HG03060 (cell line): Measurements from ENCODE around the gene MCEE.
A peak's percentile ranks its signal among the peaks of the same experiment; 100 is the strongest.
"Not testable (repeated sequence)": the region's sequence is repeated elsewhere in the genome, so short reads cannot be mapped to it uniquely, and the experiment has no call there.

Experiments used
- ATAC-seq: cut with Tn5 transposase; IDR thresholded peaks from one replicate; pipeline ENCODE4 v1.9.1; 2021; ENCODE audit warnings: low read depth, moderate number of reproducible peaks; ENCODE audit not compliant: unreplicated experiment

Gene MCEE

DNA sequence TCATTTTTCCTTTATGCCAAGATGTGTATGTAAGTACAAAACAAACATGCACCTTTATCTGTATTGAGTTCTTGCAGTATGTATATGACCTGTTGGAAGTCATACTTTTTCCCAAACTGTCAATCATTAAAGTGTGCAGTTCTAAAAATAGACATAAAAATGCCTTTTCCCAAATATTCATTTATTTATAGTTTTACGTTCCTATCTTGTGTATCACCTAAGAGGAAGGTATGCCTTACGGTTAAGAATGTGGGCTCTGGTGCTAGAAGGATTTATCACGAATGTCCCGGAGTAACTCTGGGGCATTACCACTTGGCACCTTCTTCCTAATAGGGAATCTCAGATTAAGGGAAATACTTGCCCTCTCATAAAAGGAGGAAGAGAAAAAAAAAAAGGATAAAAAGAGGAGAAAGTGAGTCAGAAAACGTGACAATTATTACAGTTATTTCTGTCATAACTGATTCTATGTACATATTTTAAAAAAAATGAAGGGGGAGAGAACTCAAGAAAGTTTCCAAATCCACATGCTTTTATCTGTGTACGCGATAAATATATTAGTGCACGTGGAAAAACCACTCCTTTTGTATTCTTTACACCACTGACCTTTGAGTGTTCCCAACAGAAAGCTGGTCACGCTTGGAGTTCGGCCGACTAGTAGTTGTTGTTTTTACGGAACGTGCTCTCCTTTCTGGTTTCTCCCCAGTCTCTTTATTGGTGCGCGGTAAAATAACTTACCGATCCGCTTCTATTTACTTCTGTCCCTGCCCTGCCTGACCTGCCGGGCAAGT is 721 bp downstream of the MCEE start:
- peak; percentile 7 for ATAC-seq

DNA sequence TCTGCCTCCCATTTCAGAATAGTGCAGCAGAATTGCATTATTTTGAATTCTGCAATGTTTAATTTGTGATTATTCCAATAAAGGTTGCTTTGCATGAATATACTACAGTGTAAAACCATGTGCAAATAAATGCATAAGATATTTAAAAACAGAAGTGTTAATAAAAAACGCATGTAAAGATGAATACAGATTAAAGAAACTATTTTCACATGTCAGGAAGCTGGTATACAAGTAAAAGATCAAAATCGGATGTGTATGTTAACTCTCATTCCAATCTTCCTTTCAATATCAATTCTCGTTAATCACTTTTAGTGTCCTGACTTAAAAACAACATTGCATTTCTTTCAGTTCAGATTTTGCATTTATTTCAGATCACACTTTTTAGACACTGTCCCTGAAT is 3.1 kb downstream of the MCEE start:
- no peak for ATAC-seq

DNA sequence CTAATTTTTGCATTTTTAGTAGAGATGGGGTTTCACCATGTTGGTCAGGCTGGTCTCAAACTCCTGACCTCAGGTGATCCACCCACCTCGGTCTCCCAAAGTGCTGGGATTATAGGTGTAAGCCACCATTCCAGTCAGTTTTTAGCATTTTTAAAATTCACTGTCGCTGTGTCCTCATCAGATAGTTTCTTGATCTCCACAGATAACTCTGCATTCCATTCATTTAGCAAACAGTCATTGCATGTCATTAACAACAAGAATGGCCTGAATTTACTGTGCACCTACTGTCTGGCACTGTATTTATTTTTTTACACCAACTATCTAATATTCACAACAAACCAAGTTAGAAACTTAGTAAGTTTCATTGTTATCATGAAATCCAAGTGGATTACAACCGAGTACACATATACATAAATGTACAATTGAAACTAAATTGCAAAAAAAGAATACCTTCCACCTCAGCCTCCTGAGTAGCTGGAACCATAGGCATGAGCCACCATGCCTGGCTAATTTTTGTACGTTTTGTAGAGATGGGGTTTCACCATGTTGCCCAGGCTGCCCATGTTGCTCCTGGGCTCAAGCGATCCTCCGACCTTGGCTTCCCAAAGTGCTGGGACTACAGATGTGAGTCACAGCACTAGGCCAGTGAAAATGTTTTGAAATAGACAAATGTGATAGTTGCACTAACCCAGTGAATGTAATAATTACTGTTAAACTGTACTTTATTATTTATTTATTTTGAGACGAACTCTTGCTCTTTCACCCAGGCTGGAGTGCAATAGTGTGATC is 4.3 kb downstream of the MCEE start:
- no peak for ATAC-seq

DNA sequence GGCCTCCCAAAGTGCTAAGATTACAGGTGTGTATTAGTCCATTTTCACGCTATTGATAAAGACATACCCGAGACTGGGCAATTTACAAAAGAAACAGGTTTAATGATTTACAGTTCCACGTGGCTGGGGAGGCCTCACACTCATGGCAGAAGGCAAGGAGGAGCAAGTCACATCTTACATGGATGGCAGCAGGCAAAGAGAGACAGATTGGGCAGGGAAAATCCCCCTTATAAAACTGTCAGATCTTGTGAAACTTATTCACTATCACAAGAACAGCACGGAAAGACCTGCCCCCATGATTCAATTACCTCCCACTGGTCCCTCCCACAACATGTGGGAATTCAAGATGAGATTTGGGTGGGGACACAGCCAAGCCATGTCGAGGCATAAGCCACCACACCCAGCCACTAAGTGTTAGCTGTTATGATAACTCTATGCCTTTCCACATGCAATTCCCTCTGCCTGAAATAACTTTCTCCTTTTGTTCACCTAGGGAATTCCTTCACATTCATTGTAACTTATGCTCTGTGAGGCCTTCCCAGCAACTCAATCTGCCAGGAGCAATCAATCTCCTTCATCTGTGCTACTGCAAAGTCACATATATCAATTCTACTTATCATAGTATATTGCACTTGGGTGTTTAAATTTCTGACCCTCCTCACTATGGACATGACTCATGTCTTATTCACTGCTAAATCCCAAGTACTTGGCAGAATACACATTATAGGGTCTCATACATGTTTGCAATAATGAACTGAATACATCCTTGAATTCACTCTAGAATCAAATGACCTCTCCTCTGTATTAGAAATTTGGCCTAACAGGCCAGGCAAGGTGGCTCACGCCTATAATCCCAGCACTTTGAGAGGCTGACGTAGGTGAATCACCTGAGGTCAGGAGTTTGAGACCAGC is 7.4 kb downstream of the MCEE start:
- no peak for ATAC-seq

DNA sequence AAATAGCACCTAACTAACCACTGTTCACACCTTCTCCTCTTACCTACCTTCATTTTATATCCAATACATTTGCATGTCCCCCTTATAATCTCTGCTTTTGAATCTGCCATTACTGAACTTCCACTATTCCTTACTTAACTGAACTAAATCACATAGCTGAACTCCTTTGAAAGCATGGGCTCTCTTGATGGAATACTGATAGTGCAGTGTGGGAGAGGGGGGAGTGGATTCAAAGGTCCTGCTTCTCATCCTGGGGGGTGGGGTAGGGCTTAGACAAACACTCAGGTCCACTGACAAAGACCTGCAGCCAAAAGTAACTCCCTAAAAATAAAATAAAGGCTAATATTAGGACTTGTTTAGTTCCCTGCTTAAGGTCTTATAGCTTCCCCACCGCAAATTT is 8.6 kb downstream of the MCEE start:
- ATAC-seq: no peak

DNA sequence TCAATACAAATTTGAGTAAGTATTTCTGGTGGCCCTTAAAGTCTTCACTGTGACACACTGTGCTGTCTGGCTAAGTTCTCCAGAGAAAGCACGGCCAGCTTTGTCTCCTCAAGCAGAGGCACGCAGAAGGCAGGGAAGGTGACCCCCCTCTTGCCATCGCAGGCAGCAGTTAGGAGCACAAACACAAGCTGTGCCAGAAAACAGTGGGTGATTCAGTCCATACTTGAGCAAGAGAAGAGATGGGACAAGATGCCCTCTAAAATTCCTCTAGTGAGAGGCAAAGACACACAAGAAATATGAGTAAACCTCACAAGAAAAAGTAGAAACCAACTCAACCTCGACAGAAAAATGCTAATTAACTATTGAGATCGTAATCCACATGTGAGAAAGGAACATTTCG is 9.8 kb downstream of the MCEE start:
- ATAC-seq: no peak

DNA sequence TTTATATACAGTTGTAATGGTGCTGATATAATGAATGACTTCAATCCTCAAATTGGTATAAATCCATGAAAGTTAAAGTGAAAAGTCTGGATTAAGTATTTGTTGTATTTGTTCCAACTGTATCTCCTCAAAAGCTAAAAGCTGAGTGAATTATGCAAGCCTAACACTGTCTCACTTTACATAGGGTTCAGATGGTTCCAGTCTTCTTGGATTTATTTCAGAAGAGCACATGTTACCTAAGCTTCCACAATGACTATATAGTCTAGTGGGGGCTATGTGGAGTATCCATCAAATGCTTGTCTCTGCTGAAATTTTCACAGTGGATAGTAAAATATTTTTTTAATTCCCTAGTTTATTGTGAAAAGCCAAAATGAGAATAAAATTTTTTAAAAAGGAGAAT is 13.0 kb downstream of the MCEE start:
- ATAC-seq: no peak

DNA sequence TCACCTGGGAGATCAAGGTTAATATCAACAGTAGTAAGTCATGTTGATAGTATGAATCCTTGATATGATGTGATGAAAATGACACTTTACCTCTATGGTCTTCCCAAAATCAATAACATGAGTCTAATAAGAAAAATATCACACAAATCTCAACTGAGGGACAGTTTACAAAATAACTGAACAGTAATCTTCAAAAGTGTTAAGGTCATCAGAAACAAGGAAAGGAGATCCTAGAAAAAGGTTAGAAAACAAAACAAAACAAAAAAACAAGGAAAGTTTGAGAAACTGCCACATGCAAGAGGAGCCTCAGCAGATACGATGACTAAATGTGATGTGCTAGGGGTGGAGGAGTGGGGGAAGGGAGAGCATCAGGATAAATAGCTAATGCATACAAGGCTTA is 16.2 kb downstream of the MCEE start:
- no peak for ATAC-seq

DNA sequence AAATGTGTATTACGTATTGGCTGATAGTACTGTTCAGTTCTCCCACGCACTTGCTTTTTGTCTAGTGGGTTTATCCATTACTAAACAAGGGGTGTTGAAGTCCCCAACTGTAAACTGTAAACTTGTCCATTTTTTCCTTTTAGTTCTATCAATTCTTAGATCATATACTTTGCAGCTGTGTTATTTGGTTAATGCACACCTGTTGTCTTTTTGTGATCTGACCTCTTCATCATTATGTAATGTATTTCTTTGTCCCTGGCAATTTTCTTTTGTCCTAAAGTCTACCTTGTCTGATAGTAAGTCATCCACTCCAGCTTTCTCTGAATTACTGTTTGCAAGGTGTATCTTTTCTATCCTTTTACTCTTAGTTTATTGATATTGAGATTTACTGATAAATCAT is 21.9 kb downstream of the MCEE start:
- no peak for ATAC-seq

DNA sequence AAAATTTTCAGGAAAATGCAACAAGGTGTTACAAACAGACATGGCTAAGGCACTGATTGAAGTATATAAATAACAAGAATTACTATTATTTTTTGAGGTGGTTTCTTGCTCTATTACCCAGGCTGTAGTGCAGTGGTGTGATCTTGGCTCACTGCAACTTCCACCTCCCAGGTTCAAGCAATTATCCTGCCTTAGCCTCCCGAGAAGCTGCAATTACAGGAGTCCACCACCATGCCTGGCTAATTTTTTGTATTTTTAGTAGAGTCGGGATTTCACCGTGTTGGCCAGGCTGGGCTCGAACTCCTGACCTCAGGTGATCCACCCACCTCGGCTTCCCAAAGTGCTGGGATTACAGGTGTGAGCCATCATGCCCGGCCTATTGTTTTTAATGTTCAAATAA is 23.6 kb downstream of the MCEE start:
- not testable (repeated sequence) for ATAC-seq

DNA sequence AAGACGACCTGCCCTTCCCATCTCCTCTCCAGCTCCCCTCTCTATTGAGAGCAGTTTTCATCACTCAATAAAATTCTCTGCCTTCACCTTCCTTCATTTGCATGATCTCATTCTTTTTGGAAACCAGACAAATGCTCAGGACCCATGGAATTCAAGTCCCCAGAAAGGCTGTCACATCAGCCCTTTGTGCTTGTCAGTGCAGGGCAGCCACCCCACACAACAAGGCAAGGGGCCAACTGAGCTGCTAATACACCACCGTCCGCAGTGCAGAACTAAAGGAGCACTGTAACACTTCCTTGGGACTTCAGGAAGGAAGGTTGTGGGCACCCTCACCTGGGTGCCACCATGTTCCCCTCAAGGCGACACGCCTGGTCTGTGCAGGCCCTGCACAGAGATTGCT is 26.2 kb downstream of the MCEE start:
- ATAC-seq: no peak

DNA sequence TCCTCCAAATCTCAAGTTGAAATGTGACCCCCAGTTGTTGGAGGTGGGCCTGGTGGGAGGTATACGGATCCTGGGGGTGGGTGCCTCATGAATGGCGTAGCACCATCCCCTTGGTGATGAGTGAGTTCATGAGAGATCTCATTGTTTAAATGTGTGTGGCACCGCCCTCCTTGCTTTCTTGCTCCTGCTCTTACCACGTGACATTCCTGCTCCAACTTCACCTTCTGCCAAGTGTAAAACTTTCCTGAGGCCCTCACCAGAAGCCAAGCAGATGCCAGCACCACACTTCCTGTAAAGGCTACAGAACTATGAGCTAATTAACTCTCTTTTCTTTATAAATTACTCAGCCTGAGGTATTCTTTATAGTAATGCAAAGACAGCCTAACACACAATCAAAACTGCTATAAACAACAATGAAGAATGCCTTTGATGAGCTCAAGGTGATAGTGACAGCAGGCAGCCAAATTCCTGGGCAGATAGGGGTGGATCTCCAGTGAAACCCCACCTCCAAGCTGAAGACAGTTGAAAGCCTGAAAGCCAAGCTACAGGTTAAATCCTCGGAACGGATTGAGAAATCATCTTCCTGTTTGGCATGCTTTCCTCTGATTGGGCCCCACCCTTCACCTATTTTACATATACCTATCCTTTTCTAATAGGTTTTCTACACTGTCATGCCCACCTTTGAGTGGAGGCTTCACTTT is 26.9 kb downstream of the MCEE start:
- ATAC-seq: no peak

DNA sequence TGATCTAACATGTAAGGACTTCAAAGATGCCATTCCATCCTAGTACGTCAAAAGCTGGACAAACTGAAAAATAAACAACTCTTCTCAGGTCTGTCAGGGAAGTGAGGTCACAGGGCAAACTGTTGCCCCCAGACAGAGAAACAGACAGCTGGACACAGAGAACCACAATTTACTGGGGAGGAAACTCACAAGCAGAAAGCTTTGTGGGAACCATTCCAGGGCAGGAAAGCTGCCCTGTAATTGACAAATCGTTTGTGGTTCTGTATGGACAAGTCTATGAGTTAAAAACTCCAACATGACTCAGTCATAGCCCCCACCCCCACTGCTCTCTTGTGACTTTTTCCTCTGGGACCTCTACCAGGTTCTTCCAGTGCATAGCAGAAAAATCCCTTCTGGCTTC is 28.4 kb downstream of the MCEE start:
- ATAC-seq: no peak

DNA sequence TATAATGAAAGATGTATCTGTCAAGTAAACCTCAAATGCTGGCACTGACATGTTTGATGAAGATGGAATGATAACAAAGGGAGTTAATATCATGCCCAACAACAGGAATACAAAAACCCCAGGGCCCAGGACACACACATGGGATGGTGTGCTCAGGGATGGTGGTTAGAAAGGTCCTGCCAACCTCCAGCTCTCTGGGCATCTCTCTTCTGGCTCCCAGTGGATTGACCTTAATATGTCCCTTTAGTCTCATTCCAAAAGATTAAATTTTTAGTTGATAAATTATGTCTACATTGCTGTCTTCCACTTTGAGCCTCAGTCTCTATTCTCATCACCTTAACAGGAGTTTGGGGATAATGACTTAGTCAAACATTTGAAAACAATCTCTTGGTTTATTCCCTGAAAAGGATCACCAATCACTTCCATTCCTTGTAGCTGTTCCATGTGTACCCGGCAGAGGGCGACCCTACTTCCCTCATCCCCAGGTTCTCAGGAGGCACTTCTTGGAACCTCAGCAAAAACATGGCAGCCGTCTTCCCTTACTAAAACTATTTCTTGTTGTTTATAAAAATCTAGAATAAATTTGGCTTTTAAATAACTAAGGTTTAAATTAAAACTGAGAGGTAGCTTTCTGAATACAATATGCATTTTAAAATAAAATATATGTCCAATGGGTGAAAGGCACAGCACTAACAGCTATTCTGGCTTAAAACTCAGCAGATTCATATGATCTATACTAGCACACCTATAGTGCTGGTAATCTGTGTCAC is 29.6 kb downstream of the MCEE start:
- ATAC-seq: no peak

DNA sequence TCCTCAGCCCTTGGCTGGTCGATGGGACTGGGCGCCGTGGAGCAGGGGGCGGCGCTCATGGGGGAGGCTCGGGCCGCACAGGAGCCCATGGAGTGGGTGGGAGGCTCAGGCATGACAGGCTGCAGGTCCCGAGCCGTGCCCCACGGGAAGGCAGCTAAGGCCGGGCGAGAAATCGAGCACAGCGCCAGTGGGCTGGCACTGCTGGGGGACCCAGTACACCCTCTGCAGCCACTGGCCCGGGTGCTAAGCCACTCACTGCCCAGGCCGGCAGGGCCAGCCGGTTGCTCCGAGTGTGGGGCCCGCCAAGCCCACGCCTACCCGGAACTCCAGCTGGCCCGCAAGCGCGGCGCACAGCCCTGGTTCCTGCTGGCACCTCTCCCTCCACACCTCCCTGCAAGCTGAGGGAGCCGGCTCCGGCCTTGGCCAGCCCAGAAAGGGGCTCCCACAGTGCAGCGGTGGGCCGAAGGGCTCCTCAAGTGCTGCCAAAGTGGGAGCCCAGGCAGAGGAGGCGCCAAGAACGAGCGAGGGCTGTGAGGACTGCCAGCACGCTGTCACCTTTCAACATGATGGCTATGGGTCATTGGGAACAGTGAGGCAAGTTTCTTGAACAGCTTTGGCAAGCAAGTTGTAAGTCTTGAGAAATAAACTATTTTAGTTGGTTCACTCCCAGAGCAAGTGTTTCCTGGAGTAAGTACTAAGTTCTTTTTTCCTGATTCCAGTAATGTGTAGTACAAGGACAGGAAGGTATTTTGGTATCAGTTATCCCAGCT is 37.4 kb downstream of the MCEE start:
- ATAC-seq: not testable (repeated sequence)

DNA sequence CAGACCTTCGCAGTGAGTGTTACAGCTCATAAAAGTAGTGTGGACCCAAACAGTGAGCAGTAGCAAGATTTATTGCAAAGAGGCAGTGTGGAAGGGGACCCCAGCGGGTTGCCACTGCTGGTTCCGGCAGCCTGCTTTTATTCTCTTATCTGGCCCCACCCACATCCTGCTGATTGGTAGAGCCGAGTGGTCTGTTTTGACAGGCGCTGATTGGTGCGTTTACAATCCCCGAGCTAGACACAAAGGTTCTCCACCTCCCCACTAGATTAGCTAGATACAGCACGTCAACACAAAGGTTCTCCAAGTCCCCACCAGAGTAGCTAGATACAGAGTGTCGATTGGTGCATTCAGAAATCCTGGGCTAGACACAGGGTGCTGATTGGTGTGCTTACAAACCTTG is 38.2 kb downstream of the MCEE start:
- not testable (repeated sequence) for ATAC-seq

DNA sequence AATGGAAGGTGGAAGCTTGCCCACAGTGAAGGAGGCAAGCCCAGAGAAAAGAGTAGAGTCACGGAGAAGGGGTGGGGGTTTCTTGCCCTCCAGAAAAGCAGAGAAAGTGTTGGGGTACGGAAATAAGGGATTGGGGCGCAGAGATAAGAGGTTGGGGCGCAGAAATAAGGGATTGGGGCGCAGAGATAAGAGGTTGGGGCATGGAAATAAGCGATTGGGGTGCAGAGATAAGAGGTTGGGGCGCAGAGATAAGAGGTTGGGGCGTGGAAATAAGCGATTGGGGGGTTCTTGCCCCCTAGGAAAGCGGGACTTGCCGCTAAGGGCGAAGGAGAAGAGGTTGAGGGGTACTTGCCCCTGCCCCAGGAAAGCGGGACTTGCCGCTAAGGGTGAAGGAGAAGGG is 40.6 kb downstream of the MCEE start:
- ATAC-seq: not testable (repeated sequence)

DNA sequence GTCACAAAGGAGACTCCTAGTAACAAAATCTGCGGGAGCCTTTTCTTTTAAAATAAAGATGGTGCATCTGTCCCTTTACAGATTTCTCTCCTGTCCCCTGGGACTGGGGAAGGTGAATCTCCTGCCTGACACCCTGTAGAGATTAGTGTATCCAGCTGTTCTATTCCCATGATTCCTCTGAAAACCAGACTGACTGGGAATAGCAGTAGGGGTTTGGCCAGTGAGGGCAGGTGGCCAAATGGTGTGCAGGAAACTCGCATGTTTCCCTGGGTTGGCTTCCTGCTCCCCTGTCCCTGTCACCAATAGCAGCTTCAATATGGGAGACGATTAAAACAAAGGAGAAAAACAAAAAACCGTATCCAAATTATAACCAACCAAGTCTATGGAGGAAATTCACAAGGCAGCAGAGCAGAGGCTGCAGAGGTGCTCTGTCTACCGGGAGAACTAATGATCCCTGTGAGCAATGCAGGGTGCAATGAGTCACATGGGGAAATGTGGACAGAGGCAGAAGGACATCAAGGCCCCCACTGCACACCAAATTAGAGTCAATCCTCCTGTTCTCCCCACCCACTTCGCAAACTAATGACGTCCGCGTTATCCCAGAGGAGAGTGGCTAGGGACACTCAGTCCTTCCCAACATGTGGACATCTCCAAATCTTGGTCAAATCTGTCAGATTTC is 44.6 kb downstream of the MCEE start:
- ATAC-seq: not testable (repeated sequence)
